ENCODE results near the gene SLC9A3.

DNA sequence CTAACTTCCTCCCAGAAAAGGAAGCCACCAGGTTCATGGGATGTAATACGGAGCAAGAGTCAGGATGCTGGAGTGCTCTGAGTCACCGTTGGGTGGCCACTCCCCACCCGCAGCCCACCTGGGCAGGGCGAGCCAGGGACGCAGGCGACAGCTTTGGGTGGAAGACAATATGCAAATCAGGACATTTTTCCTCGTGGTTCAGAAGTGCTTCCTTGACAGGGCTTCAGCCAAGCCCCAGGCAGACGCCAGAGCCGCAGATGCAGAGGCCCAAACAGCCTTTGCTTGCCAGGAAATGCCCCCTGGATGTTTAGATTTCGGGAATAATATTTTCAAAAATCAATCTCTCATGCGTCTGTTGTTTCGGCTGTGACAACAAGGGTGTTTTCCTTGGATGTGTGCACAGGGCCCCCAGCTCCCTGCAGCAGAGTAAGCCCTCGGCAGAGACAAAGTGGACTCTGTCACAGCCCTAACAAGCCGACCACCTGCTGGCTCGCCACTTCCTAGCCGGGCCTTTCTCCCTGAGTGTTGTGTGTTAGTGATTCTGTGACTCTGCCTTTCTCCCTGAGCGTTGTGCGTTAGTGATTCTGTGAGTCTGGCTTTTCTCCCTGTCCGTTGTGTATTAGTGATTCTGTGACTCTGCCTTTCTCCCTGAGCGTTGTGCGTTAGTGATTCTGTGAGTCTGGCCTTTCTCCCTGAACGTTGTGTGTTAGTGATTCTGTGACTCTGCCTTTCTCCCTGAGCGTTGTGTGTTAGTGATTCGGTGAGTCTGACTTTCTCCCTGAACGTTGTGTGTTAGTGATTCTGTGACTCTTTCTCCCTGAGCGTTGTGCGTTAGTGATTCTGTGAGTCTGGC is 11.8 kb upstream of the SLC9A3 start:
- TF ChIP-seq, protein P1, sequence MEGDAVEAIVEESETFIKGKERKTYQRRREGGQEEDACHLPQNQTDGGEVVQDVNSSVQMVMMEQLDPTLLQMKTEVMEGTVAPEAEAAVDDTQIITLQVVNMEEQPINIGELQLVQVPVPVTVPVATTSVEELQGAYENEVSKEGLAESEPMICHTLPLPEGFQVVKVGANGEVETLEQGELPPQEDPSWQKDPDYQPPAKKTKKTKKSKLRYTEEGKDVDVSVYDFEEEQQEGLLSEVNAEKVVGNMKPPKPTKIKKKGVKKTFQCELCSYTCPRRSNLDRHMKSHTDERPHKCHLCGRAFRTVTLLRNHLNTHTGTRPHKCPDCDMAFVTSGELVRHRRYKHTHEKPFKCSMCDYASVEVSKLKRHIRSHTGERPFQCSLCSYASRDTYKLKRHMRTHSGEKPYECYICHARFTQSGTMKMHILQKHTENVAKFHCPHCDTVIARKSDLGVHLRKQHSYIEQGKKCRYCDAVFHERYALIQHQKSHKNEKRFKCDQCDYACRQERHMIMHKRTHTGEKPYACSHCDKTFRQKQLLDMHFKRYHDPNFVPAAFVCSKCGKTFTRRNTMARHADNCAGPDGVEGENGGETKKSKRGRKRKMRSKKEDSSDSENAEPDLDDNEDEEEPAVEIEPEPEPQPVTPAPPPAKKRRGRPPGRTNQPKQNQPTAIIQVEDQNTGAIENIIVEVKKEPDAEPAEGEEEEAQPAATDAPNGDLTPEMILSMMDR (conservative IDR thresholded peaks at IDR 0.05) = no peak
- TF ChIP-seq ZFX (IDR thresholded peaks at IDR 0.05) = no peak

Measured in C4-2B (cell line).